Neural crest cell (in vitro differentiated cells): Measurements from ENCODE around the gene RAB21. TPM values are rescaled to one million over a fixed set of nuclear protein-coding genes. Genes with fewer than 3 reads are reported as not detected.

Experiments used
- DNase-seq: peaks from one replicate; pipeline ENCODE4 v3.0.0; 2021; ENCODE audit warnings: low read depth, mixed read lengths, low spot score
- H3K27ac Mint-ChIP-seq: one replicate; pipeline ENCODE4 v1.8.0; 2021; ENCODE audit warnings: mild to moderate bottlenecking, mixed read lengths; ENCODE audit not compliant: unreplicated experiment
- H3K27me3 Mint-ChIP-seq: 2 replicates; pipeline ENCODE4 v1.8.0; 2021; ENCODE audit warnings: low read depth, mild to moderate bottlenecking, mixed read lengths
- H3K36me3 Mint-ChIP-seq: 2 replicates; pipeline ENCODE4 v1.8.0; 2021; ENCODE audit warnings: low read depth, mild to moderate bottlenecking, mixed read lengths
- H3K4me1 Mint-ChIP-seq: 2 replicates; pipeline ENCODE4 v1.8.0; 2021; ENCODE audit warnings: mixed read lengths
- H3K4me3 Mint-ChIP-seq: one replicate; pipeline ENCODE4 v1.8.0; 2021; ENCODE audit warnings: mild to moderate bottlenecking, mixed read lengths
- H3K9me3 Mint-ChIP-seq: 2 replicates; pipeline ENCODE4 v1.8.0; 2021; ENCODE audit warnings: mixed read lengths
- total RNA-seq: library from RNA; stranded (reverse); gene quantifications from 2 replicates; pipeline ENCODE4 v1.2.1, GENCODE V29; 2021
- TF ChIP-seq, protein P1 (sequence below): fragments of 200-600 bp; sonication (generic); conservative IDR thresholded peaks from 2 replicates; pipeline ENCODE4 v1.5.0; 2021; ENCODE audit warnings: antibody characterized with exemption, mild to moderate bottlenecking

The RAB21 gene
- total RNA-seq, 1 donor from 2014 or later = 63.7 TPM

DNA sequence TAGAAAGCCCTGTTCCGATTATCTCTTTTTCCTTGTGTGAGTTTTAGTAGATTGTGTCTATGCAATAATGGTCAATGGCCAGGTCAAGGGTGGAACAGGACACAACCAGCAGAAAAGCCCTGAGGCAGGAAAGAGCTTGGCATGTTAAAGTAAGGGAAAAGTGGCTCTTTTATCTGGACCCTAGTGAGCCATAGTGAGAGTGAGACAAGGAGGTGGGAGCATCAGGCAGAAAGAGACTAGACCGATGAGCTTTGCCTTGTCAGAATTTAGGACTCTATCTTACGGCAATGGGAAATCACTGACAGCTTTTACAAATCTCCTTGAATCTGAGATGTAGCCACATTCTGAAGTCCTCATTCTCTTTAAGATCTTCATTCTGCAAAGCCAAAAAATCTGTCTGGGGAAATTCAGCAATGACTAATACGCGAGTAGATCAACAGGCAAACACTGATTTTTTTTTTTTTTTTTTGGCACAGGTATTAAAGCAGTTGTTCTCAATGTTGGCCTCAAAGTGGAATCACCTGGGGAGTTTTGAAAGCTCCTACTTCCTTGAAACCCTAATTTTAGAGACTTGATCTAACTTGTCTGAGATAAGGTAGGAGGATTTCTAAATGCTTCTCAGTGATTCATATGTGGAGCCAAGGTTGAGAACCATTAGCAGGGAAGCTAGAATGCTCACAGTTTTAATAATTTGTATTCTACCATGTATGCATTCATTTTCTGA, 34.9 kb upstream of the RAB21 start:
- Mint-ChIP-seq H3K27me3 (no peaks in the 10 kb centered on the region), H3K4me3 (no peak overlapping the region), H3K27ac (no peak overlapping the region), H3K9me3 (peaks cover 3% of the 10 kb centered on the region), H3K4me1 (peaks cover 4% of the 10 kb centered on the region), H3K36me3 (no peaks in the 10 kb centered on the region)
- TF ChIP-seq, protein P1, sequence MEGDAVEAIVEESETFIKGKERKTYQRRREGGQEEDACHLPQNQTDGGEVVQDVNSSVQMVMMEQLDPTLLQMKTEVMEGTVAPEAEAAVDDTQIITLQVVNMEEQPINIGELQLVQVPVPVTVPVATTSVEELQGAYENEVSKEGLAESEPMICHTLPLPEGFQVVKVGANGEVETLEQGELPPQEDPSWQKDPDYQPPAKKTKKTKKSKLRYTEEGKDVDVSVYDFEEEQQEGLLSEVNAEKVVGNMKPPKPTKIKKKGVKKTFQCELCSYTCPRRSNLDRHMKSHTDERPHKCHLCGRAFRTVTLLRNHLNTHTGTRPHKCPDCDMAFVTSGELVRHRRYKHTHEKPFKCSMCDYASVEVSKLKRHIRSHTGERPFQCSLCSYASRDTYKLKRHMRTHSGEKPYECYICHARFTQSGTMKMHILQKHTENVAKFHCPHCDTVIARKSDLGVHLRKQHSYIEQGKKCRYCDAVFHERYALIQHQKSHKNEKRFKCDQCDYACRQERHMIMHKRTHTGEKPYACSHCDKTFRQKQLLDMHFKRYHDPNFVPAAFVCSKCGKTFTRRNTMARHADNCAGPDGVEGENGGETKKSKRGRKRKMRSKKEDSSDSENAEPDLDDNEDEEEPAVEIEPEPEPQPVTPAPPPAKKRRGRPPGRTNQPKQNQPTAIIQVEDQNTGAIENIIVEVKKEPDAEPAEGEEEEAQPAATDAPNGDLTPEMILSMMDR = no peak
- DNase-seq = no peak

DNA sequence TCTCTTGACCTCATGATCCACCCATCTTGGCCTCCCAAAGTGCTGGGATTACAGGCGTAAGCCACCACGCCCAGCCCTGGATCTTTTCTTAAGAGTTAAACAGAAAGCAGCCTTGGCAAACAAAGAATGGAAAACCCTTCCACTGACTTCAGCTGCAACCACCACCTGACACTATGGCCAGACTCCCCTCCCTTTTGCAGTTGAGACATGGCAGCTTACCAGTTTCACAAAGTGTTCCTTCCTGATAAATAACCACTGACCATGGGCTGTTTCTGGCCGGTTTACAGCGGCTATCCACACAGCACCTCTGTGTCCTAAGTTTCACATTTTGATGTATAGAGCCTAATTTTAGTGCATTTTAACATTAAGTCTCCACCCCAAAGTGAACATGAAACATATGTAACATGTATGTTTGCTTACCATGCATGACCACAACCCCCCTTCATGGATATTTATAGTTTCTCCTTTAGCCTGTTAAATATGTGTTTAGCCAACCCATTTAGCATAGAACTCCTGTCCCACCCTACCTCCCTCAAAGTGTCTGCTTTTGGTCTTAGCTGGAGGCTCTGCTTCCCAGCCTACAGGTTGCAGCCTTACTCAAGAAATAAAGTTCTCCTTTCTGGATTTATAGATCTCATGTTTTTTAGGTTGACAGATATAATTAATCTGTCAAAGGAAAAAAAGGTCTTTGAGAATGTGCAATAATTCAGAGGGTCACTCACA, 32.7 kb upstream of the RAB21 start:
- H3K9me3 Mint-ChIP-seq = no peaks in the 10 kb centered on the region
- no peak overlapping the region for H3K27ac Mint-ChIP-seq
- no peak for DNase-seq
- TF ChIP-seq, protein P1 = no peak
- H3K27me3 Mint-ChIP-seq = no peaks in the 10 kb centered on the region
- no peaks in the 10 kb centered on the region for H3K36me3 Mint-ChIP-seq
- no peak overlapping the region for H3K4me3 Mint-ChIP-seq
- peaks cover 4% of the 10 kb centered on the region for H3K4me1 Mint-ChIP-seq

GRCh38 chr12:71725011-71725410, 29.7 kb upstream of the RAB21 start:
- TF ChIP-seq, protein P1 = no peak
- no peak overlapping the region for H3K4me3 Mint-ChIP-seq
- no peaks in the 10 kb centered on the region for H3K4me1 Mint-ChIP-seq
- H3K27me3 Mint-ChIP-seq = no peaks in the 10 kb centered on the region
- no peak overlapping the region for H3K27ac Mint-ChIP-seq
- no peak for DNase-seq
- no peaks in the 10 kb centered on the region for H3K9me3 Mint-ChIP-seq
- no peaks in the 10 kb centered on the region for H3K36me3 Mint-ChIP-seq

DNA sequence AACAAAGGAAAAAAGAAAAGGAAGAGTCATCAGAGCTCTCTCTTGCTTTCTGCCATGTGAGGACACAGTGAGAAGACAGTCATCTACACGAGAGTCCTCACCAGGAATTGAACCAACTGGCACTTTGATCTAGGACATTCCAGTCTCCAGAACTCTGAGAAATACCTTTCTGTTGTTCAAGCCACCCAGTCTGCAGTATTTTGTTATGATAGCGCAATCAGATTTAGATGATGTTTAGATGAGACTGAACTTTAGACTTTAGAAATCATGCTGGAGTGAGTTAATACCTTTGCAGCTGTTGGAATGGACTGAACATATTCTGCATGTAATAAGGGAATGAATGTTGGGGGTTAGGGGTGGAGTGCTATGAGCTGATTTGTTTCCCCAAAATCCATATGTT, 28.1 kb upstream of the RAB21 start:
- Mint-ChIP-seq H3K9me3 (no peaks in the 10 kb centered on the region), H3K27me3 (no peaks in the 10 kb centered on the region), H3K4me3 (no peak overlapping the region), H3K27ac (no peak overlapping the region), H3K36me3 (no peaks in the 10 kb centered on the region), H3K4me1 (no peaks in the 10 kb centered on the region)
- TF ChIP-seq, protein P1 = no peak
- DNase-seq = no peak

- H3K27ac Mint-ChIP-seq = peak overlapping the region; percentile 43
- TF ChIP-seq, protein P1 = no peak
- no peak for DNase-seq
- no peaks in the 10 kb centered on the region for H3K9me3 Mint-ChIP-seq
- H3K4me3 Mint-ChIP-seq = no peak overlapping the region
- H3K4me1 Mint-ChIP-seq = no peaks in the 10 kb centered on the region
- H3K27me3 Mint-ChIP-seq = no peaks in the 10 kb centered on the region
- no peaks in the 10 kb centered on the region for H3K36me3 Mint-ChIP-seq
Measured at GRCh38 chr12:71727958-71728357, 26.7 kb upstream of the RAB21 start.
